ENCODE data around the gene TPK1.

- TF ChIP-seq PHF8 (IDR thresholded peaks at IDR 0.05; ENCODE audit: borderline replicate concordance, low read depth) = no peak
- no peak for TF ChIP-seq POLR2A (IDR thresholded peaks at IDR 0.05; ENCODE audit: low read length)
- TF ChIP-seq RCOR1 (IDR thresholded peaks at IDR 0.05; ENCODE audit: low read depth, low read length) = no peak
- TF ChIP-seq CTCF (IDR thresholded peaks at IDR 0.05) = no peak
- no peak for TF ChIP-seq MAX (IDR thresholded peaks at IDR 0.05)
Measured at GRCh38 chr7:144805627-144806239, 30.1 kb downstream of the TPK1 start.
